ENCODE data around the gene INTS12.
"Not testable (repeated sequence)": the region's sequence is repeated elsewhere in the genome, so short reads cannot be mapped to it uniquely, and the experiment has no call there.

INTS12 gene

GRCh38 chr4:105741548-105741947 is 33.1 kb upstream of the INTS12 start:
- H3K4me1 ChIP-seq = no peaks in the 10 kb centered on the region; the same call in 1 of the 2 replicates
- no peaks in the 10 kb centered on the region for H3K27me3 ChIP-seq
- H3K4me3 ChIP-seq (ENCODE audit: low read depth, low read length) = no peak overlapping the region
- no peaks in the 10 kb centered on the region for H3K36me3 ChIP-seq
- DNase-seq = no peak
- H3K9me3 ChIP-seq = no peaks in the 10 kb centered on the region
- TF ChIP-seq CTCF (IDR thresholded peaks at IDR 0.05; ENCODE audit: low read depth, low read length) = no peak

GRCh38 chr4:105735217-105735616 is 26.7 kb upstream of the INTS12 start:
- not testable (repeated sequence) for DNase-seq; H3K9me3 ChIP-seq; H3K36me3 ChIP-seq; H3K27me3 ChIP-seq; H3K4me3 ChIP-seq (ENCODE audit: low read depth, low read length); H3K4me1 ChIP-seq

GRCh38 chr4:105729895-105730294 is 21.4 kb upstream of the INTS12 start:
- not testable (repeated sequence) for H3K27me3 ChIP-seq; DNase-seq; H3K4me3 ChIP-seq (ENCODE audit: low read depth, low read length)

GRCh38 chr4:105725623-105726022 is 17.1 kb upstream of the INTS12 start:
- no peak for DNase-seq
- Histone ChIP-seq H3K36me3 (peaks cover 8% of the 10 kb centered on the region), H3K4me3 (ENCODE audit: low read depth, low read length) (no peak overlapping the region), H3K9me3 (no peaks in the 10 kb centered on the region), H3K27me3 (no peaks in the 10 kb centered on the region), H3K4me1 (no peaks in the 10 kb centered on the region)
- TF ChIP-seq CTCF (IDR thresholded peaks at IDR 0.05; ENCODE audit: low read depth, low read length) = no peak

More at GRCh38 chr4:105729895-105730294, 21.4 kb upstream of the INTS12 start:
- not testable (repeated sequence) for H3K4me1 ChIP-seq, H3K9me3 ChIP-seq
- H3K36me3 ChIP-seq = peaks cover 11% of the 10 kb centered on the region

- Histone ChIP-seq H3K4me1 (no peaks in the 10 kb centered on the region), H3K9me3 (no peaks in the 10 kb centered on the region), H3K27me3 (no peaks in the 10 kb centered on the region), H3K4me3 (ENCODE audit: low read depth, low read length) (no peak overlapping the region), H3K36me3 (no peaks in the 10 kb centered on the region)
- no peak for TF ChIP-seq CTCF (IDR thresholded peaks at IDR 0.05; ENCODE audit: low read depth, low read length)
- DNase-seq = no peak
Observed at GRCh38 chr4:105719204-105719603, 10.7 kb upstream of the INTS12 start.

- no peaks in the 10 kb centered on the region for H3K9me3 ChIP-seq
- peak; percentile 43; the same call in 1 of the 2 replicates for TF ChIP-seq CTCF (IDR thresholded peaks at IDR 0.05; ENCODE audit: low read depth, low read length)
- no peaks in the 10 kb centered on the region for H3K27me3 ChIP-seq
- no peak for DNase-seq
- no peaks in the 10 kb centered on the region for H3K36me3 ChIP-seq
- H3K4me1 ChIP-seq = peaks cover 6% of the 10 kb centered on the region; the same call in 1 of the 2 replicates
- H3K4me3 ChIP-seq (ENCODE audit: low read depth, low read length) = no peak overlapping the region
Observed at GRCh38 chr4:105715692-105716278, 7.3 kb upstream of the INTS12 start.

GRCh38 chr4:105714932-105715331 is 6.4 kb upstream of the INTS12 start:
- DNase-seq = no peak
- TF ChIP-seq CTCF (IDR thresholded peaks at IDR 0.05; ENCODE audit: low read depth, low read length) = no peak
- Histone ChIP-seq H3K9me3 (no peaks in the 10 kb centered on the region), H3K36me3 (no peaks in the 10 kb centered on the region), H3K4me1 (peaks cover 6% of the 10 kb centered on the region; the same call in 1 of the 2 replicates), H3K4me3 (ENCODE audit: low read depth, low read length) (no peak overlapping the region), H3K27me3 (no peaks in the 10 kb centered on the region)
